ENCODE measurements around the gene SYK.

Gene SYK

GRCh38 chr9:90825586-90825985 is 24.0 kb downstream of the SYK start:
- DNase-seq (ENCODE audit: low read depth), result no peak

GRCh38 chr9:90826326-90827020 is 24.9 kb downstream of the SYK start:
- DNase-seq (ENCODE audit: low read depth), result no peak

DNA sequence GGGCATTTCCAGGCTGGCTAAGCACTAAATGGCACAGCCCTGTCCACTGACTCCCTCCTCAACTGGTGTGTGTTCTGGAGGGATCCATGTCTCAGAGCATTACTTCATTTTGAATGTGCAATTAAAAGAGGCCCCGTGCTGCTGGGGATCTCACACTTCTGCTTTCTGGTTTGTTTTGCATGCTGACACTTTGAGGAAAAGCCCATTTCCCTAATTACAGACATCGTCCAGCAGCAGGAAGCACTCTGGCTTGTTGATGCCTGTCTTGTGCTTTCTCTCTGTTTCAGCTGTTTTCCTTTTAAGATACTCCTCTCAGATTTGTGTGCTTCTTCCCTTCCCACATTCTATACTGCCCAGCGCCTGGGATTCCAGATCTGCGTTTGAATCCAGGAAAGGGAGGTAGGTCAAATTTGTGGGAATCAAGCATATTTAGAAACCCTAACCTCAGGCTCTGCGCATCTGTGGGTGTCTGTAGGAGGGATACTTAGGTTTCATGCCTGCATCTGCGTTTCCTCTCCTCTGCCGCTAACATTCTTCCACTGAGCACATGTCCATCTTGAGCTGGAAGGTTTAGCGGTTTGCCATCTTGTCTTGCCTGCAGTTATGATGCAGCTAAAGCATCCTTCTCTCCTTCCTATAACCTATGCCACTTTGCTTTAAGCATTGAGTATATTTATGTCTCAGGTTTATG is 25.7 kb downstream of the SYK start:
- no peak for DNase-seq (ENCODE audit: low read depth)

GRCh38 chr9:90830051-90830450 is 28.4 kb downstream of the SYK start:
- no peak for DNase-seq (ENCODE audit: low read depth)

DNA sequence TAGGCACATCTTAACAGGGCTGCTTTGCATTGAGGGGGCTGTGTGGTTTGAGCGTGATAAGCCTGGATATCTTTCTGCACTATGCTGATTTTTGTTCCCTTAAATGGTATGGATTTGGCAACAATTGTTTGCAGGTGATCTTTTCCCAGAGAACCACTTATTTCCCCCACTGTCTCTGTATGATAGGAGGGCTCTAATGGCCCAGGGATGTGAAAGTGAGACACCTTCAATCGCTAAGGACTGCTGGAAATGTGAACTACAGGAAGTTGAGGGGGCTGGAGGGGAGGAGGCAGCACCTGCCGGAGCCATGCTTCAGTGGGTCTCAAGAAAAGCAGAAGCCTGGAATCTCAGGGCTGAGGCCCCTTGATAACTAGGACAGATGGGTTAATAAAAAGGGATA is 29.4 kb downstream of the SYK start:
- no peak for DNase-seq (ENCODE audit: low read depth)

GRCh38 chr9:90832261-90832660 is 30.6 kb downstream of the SYK start:
- no peak for DNase-seq (ENCODE audit: low read depth)

GRCh38 chr9:90834828-90835595 is 33.4 kb downstream of the SYK start:
- no peak for DNase-seq (ENCODE audit: low read depth)

DNA sequence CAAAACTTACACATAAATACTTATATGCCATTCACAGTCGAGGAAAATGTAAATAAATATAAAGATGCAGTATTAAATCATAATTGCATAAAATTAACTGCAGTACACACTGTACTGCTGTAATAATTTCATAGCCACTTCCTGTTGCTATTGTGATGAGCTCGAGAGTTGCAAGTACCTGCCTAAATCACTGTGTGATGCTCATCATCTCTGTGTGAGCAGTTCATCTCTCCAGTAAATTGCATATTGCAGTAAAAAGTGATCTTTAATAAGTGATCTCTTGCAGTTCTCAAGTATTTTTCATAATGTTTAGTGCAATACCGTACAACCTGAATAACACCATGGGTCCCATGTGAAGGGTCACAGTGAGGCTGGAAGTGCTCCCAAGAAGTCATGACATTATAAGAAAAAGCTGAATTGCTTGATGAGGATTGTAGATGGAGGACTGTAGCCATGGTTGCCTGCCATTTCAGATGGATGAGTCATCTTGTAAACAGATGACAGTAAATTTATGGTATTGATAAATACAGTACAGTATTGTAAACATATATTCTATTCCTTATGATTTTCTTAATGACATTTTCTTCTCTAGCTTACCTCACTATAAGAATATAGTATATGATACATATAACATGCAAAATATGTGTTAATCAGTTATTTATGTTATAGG is 34.9 kb downstream of the SYK start:
- no peak for DNase-seq (ENCODE audit: low read depth)

DNA sequence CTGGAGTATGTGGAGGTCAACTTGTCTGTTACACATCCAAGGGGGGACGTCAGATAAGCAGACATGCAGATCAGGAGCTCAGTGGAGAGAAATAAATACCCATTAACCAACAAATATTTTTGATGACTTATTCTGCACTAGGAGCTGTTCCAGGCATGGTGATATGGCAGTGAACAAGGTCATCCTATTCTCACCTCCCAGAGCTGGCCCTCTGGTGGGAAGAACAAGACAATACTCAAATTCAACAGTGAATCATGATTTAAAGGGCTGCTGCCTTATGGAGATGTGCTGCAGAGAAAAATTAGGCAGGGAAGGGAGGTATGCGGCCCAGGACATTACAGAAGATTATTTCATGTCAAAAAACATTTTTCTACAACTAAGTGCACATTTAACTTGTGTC is 36.5 kb downstream of the SYK start:
- DNase-seq (ENCODE audit: low read depth), result no peak

- DNase-seq (ENCODE audit: low read depth), result no peak
Measured at GRCh38 chr9:90838581-90839154, 37.0 kb downstream of the SYK start.

DNA sequence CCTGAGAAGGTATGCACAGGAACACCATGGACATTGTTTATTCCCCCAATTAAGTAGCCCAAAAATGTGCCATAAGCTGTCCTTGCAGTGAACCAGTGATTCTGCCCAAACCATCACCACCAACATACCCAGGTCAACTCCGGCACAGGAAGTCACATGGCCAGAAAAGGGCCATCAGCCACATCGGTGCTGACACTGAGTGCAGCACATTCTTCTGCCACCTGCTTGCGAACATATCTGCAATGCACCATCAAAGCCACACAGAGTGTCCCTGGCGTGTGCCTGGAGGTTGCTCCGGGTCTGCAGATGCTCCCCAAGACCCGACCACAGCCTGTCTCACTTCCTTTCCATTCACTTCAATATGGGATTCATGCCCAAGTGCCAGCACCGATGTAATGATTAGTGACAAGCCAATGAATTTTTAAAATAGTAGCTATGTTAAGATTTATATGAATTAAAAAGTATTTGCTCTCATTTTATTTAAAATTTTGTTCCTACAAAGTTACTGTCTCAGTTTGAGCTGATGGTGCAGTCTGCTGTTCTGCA is 37.6 kb downstream of the SYK start:
- no peak for DNase-seq (ENCODE audit: low read depth)

GRCh38 chr9:90840696-90841095 is 39.1 kb downstream of the SYK start:
- no peak for DNase-seq (ENCODE audit: low read depth)

GRCh38 chr9:90841213-90841612 is 39.6 kb downstream of the SYK start:
- DNase-seq (ENCODE audit: low read depth), result no peak

DNA sequence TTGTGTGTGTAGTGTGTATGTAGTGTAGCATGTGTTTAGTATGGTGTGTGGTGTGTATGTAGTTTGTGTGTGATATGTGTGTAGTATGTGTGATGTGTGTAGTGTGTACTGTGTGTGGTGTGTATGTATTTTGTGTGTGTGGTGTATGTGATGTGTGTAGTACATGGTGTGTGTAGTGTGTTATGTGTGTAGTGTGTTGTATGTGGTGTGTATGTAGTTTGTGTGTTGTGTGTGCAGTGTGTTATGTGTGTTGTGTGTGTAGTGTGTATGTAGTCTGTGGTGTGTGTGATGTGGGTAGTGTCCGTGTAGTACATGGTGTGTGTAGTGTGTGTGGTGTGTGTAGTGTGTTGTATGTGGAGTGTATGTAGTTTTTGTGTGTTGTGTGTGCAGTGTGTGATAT is 40.0 kb downstream of the SYK start:
- DNase-seq (ENCODE audit: low read depth), result no peak

GRCh38 chr9:90842176-90842777 is 40.7 kb downstream of the SYK start:
- no peak for DNase-seq (ENCODE audit: low read depth)

GRCh38 chr9:90842996-90843395 is 41.4 kb downstream of the SYK start:
- DNase-seq (ENCODE audit: low read depth), result no peak

DNA sequence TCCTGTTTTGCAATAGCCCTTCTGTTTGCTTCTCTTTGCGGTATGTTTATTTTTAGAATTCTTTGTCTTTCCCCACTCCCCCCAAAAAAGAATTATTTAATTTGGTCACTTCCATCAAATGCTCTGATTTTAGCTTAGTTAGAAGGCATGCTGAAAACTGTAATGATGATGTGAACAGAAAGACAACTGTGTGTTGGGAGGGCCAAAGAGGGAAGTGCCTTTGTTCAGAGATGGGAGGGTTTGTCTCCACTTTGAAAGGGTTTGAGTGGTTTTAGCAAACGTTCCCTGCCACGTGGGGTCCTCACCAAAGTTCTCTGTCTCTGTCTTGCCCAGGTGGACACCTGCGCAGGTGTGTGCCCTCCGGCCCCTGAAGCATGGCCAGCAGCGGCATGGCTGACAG is 41.9 kb downstream of the SYK start:
- no peak for DNase-seq (ENCODE audit: low read depth)

- DNase-seq (ENCODE audit: low read depth), result no peak
Measured at GRCh38 chr9:90844326-90844725, 42.7 kb downstream of the SYK start.

DNA sequence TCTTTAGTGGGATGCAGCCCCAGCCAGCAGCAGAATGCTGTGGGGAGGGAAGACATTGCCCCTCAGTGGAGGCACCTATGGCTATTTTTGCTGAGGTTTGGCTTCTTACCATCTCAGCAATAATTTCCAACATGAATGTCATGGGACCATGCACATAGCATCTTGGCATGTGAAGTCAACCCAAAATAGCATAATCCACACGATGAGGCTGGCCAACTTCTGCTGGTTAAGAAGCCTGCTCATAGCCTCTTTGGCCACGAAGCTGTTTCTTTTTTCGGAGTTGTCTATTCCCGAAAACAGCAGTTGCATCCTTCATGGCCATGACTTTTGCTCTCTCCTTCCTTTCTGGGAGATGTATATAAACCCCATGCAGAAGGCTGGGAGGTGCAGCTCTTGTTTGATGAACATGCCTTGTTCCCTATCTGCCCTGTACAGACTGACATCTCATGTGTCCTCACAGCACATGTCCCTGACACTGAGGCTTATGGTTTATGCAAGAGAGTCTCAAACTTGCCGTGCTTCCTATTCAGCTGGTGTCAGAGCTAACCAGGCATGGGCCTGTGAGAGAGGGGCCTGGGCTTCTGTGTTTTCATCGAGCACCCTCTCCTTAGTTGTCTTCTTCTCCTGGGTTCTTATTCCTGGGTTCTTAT is 45.3 kb downstream of the SYK start:
- no peak for DNase-seq (ENCODE audit: low read depth)

- no peak for DNase-seq (ENCODE audit: low read depth)
Measured at GRCh38 chr9:90847971-90848370, 46.4 kb downstream of the SYK start.

GRCh38 chr9:90848866-90849265 is 47.2 kb downstream of the SYK start:
- DNase-seq (ENCODE audit: low read depth), result no peak

Measured in GM04503 (cell line).